Ishikawa (cell line): ENCODE results near the gene FOXJ3.
A peak's percentile ranks its signal among the peaks of the same experiment; 100 is the strongest.

Source experiments
- CEBPB ChIP-seq: IDR thresholded peaks from 2 replicates; pipeline ENCODE4 v1.6.1; 2012
- CREB1 ChIP-seq: IDR thresholded peaks from 2 replicates; pipeline ENCODE4 v1.6.1; 2012; ENCODE audit warnings: low read depth
- EGR1 ChIP-seq: IDR thresholded peaks from 2 replicates; pipeline ENCODE4 v1.6.1; 2012
- EP300 ChIP-seq: IDR thresholded peaks from 2 replicates; pipeline ENCODE4 v1.6.1; 2012; ENCODE audit warnings: borderline replicate concordance
- FOXM1 ChIP-seq: IDR thresholded peaks from 2 replicates; pipeline ENCODE4 v1.6.1; 2012; ENCODE audit warnings: low read depth, borderline replicate concordance
- NFIC ChIP-seq: IDR thresholded peaks from 2 replicates; pipeline ENCODE4 v1.6.1; 2012
- RAD21 ChIP-seq: IDR thresholded peaks from 2 replicates; pipeline ENCODE4 v1.6.1; 2012; ENCODE audit warnings: low read depth
- TAF1 ChIP-seq: IDR thresholded peaks from 2 replicates; pipeline ENCODE4 v1.6.1; 2012; ENCODE audit warnings: low read depth, mild to moderate bottlenecking
- TCF12 ChIP-seq: IDR thresholded peaks from 2 replicates; pipeline ENCODE4 v1.6.1; 2012; ENCODE audit warnings: low read depth
- TEAD4 ChIP-seq: IDR thresholded peaks from 2 replicates; pipeline ENCODE4 v1.6.1; 2012
- YY1 ChIP-seq: IDR thresholded peaks from 2 replicates; pipeline ENCODE4 v1.6.1; 2012; ENCODE audit warnings: low read depth
- ZBTB7A ChIP-seq: IDR thresholded peaks from 2 replicates; pipeline ENCODE4 v1.6.1; 2012; ENCODE audit warnings: low read depth
- TF ChIP-seq, protein P1 (sequence below): IDR thresholded peaks from 2 replicates; pipeline ENCODE4 v1.6.1; 2012
- TF ChIP-seq, protein P2 (sequence below): IDR thresholded peaks from 2 replicates; pipeline ENCODE4 v1.6.1; 2012
- TF ChIP-seq, protein P3 (sequence below): IDR thresholded peaks from 2 replicates; pipeline ENCODE4 v1.6.1; 2012; ENCODE audit warnings: low read depth, mild to moderate bottlenecking

The FOXJ3 gene

DNA sequence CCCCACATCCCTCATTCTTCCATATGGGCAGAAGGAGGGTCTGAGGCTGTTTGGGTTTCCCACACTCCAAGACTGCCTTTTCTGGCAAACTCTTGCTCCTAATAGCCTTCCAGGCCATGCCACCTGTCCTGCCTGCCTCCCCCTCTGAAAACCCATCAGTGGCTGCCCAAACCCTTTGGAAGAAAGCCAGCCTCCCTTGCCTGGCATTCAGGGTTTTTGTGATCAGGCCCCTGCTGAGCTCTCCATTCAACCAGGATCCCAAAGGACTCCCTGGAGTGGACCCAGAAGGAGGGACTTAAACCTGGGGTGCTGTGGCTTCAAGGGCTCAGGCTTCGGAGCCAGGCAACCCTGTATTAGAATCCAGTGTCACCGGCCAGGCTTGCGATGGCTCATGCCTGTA lies 166.3 kb downstream of the FOXJ3 start:
- TF ChIP-seq YY1 (no peak), NFIC (peak; percentile 54; the same call in 1 of the 2 replicates)

DNA sequence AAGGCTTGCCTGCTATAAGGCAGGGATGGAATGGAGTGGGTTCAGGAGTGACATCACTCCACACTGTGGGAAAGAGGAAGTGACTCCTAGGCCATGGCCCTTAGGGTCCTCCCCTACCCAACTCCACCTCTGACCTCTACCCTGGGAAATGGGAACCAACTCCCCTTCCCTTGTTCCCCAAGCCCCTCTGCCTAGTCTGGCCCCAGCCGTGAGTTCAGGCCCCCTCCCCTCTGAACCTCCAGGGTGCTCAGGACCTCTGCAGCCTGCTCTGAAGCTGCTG lies 166.7 kb downstream of the FOXJ3 start:
- TF ChIP-seq RAD21 (no peak), CREB1 (no peak)

DNA sequence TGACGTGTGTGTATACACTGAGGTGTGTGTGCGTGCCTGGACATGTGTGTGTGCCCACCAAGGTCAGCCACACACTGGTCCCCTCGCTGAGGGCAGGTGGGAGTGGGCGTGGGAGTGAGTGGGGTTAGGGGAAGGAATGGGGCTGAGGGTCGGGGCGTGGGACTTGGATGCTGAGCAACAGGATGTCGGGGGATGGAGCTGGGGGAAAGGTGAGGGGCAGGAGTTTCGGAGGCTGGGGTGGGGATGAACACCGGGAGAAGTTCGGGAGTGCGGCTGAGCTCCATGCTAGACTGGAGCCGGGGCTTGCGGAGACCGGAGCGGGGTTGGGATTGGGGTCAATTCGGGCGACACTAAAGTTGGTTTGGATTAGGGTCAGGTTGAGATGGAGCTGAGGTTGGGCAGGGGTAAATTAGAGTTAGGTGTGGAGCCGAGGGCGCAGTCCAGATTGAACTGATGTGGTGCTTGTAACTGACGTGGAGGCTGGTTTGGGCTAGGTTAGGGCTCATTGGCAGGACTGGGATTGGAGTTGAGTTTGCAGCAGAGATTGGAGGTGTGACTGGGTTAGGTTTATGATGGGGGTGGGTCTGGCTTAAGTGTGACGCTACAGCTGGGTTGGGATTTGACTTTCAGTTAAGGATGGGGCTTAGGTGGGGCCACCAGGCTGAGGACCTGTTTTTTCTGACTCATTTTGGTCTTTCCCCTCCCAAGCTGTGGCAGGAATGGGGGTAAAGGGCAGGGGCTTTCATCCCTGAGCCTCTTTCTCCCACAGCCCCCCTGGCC lies 167.2 kb downstream of the FOXJ3 start:
- TF ChIP-seq TAF1 (no peak), RAD21 (no peak), FOXM1 (no peak), TEAD4 (no peak), ZBTB7A (no peak), EP300 (no peak), TCF12 (no peak), NFIC (no peak), CREB1 (no peak), CEBPB (no peak), YY1 (no peak), EGR1 (no peak)
- TF ChIP-seq, protein P1, sequence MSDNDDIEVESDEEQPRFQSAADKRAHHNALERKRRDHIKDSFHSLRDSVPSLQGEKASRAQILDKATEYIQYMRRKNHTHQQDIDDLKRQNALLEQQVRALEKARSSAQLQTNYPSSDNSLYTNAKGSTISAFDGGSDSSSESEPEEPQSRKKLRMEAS: no peak
- TF ChIP-seq, protein P2, sequence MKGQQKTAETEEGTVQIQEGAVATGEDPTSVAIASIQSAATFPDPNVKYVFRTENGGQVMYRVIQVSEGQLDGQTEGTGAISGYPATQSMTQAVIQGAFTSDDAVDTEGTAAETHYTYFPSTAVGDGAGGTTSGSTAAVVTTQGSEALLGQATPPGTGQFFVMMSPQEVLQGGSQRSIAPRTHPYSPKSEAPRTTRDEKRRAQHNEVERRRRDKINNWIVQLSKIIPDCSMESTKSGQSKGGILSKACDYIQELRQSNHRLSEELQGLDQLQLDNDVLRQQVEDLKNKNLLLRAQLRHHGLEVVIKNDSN: no peak
- TF ChIP-seq, protein P3, sequence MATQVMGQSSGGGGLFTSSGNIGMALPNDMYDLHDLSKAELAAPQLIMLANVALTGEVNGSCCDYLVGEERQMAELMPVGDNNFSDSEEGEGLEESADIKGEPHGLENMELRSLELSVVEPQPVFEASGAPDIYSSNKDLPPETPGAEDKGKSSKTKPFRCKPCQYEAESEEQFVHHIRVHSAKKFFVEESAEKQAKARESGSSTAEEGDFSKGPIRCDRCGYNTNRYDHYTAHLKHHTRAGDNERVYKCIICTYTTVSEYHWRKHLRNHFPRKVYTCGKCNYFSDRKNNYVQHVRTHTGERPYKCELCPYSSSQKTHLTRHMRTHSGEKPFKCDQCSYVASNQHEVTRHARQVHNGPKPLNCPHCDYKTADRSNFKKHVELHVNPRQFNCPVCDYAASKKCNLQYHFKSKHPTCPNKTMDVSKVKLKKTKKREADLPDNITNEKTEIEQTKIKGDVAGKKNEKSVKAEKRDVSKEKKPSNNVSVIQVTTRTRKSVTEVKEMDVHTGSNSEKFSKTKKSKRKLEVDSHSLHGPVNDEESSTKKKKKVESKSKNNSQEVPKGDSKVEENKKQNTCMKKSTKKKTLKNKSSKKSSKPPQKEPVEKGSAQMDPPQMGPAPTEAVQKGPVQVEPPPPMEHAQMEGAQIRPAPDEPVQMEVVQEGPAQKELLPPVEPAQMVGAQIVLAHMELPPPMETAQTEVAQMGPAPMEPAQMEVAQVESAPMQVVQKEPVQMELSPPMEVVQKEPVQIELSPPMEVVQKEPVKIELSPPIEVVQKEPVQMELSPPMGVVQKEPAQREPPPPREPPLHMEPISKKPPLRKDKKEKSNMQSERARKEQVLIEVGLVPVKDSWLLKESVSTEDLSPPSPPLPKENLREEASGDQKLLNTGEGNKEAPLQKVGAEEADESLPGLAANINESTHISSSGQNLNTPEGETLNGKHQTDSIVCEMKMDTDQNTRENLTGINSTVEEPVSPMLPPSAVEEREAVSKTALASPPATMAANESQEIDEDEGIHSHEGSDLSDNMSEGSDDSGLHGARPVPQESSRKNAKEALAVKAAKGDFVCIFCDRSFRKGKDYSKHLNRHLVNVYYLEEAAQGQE: no peak

DNA sequence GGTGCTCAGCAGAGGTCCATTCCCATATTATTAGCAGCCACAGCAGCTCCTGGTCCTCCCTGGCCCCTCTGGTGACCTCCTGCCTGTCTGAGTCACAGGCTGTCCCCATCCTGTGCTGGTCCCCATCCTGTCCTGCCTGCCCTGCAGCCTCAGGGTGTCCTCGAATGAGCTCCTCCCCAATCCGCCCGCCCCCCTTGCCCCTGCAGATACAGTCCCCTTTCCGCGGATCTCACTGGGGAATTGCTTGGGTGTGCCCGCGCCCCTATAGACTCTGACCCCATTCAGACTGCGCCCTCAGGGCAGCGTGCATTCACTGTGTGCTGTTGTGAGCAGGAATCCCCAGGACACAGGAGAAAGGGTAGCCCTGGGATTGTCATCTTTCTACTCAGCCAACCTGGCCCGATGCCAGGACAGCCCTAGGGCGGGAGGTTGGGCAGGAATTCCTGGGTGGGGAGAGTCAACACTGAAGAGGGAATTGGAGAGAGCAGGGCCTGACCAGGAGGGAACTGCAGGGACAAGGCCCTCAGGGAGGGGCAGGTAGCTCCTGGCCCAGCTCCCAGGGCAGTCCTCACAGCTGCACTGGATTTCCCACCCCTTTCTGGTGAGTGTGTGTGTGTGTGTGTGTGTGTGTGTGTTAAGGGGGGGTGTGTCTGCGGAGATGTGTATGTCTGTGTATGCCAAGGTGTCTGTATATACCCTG lies 169.4 kb downstream of the FOXJ3 start:
- no peak for TF ChIP-seq CEBPB
- TF ChIP-seq YY1: no peak
- no peak for TF ChIP-seq TAF1
- TF ChIP-seq EP300: peak; percentile 54; the same call in 1 of the 2 replicates
- peak; percentile 92 for TF ChIP-seq TEAD4
- TF ChIP-seq, protein P1: no peak; the same call in 1 of the 2 replicates
- no peak for TF ChIP-seq EGR1
- TF ChIP-seq NFIC: peak; percentile 97
- TF ChIP-seq, protein P2: 0 out of 2 replicates have a peak, but pooled peaks have one; percentile 9
- TF ChIP-seq FOXM1: no peak
- no peak for TF ChIP-seq ZBTB7A
- no peak for TF ChIP-seq CREB1
- TF ChIP-seq TCF12: no peak; the same call in 1 of the 2 replicates
- TF ChIP-seq, protein P3: no peak
- peak; percentile 17; the same call in 1 of the 2 replicates for TF ChIP-seq RAD21

DNA sequence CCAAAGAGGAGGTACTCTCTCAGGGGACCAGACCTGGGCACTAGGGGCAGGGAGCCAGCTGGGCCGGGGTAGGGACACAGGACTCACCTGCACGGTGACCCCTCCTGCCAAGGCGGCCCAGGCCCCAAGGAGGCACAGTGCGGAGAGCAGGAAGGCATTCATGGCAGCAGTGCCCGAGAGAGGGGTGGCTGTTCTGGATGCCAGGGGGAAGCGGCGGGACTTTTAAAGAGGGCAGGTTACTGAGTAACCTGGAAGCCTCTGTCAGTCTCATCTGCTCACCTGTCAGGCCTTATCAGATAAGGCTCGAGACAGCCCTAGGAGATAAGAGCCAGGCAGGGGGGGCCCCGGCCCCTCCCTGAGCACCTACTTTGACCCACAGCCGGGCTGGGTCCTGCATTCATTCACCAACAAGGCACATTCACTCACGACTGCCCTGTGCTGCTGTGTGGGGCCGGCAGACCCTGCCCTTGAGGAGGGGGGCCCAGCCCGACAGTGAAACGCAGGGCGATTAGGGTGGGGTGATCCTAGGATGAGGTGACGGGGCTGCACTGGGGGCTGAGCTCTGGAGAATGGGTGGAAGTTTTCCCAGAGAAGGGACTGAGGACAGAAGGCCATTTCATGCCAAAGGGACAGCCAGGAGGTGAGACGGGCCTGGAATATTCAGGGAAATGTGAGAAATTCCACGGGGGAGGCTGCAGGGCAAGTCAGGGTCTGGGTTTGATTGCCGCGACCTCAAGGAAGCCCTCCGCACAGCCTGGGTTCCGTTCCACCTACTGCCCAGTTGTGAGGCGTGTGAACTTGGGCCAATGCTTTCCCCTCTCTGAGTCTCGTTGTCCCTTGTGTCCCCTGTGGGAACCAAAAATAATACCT lies 170.2 kb downstream of the FOXJ3 start, which contains the start of gene GUCA2A:
GUCA2A (minus strand) TSS at position 195 of the 870 bp plus-strand sequence; CDS start at position 162, 33 bp downstream.
- no peak for TF ChIP-seq CEBPB
- TF ChIP-seq YY1: no peak
- no peak for TF ChIP-seq ZBTB7A
- no peak for TF ChIP-seq RAD21
- no peak for TF ChIP-seq NFIC
- TF ChIP-seq EGR1: no peak
- no peak for TF ChIP-seq EP300
- no peak for TF ChIP-seq TEAD4
- TF ChIP-seq CREB1: no peak
- no peak for TF ChIP-seq TAF1
- no peak for TF ChIP-seq TCF12
- no peak for TF ChIP-seq FOXM1
- TF ChIP-seq, protein P1: no peak
- TF ChIP-seq, protein P3: no peak
- TF ChIP-seq, protein P2: no peak
